ENCODE data around the gene HOXD13. TPM values are rescaled to one million over a fixed set of nuclear protein-coding genes. Genes with fewer than 3 reads are reported as not detected.

The HOXD13 gene
- total and polyA plus RNA-seq, 7 experiments from 2014 or later: not detected

- Mint-ChIP-seq H3K4me3 (peak overlapping the region in 4 of 10 donors; percentile 17 to 67 (median 38)), H3K9me3 (peaks cover 0 to 12% (median 1%) of the 10 kb centered on the region in 11 donors), H3K36me3 (peaks cover 0 to 5% (median 0%) of the 10 kb centered on the region in 5 donors), H3K27me3 (peaks cover 71 to 80% (median 76%) of the 10 kb centered on the region in 5 donors), H3K4me1 (peaks cover 17 to 51% (median 41%) of the 10 kb centered on the region in 7 donors), H3K27ac (peak overlapping the region in 3 of 9 donors; percentile 8 to 63 (median 62))
- ChIA-PET POLR2A (interaction anchor here (0.5 to 0.9 kb wide), 3 partner anchors 24 to 1594 kb away, joined by 3 read pairs; no protein-coding TSS in a partner anchor), CTCF (interaction anchor here (0.6 to 5.6 kb wide), 16 partner anchors 12 to 1035 kb away, joined by 3 to 65 read pairs (median 4); no protein-coding TSS in a partner anchor)
- Histone ChIP-seq H3K9me3 (ENCODE audit: control insufficient read depth in 2 of 3, low read length in 3 of 3) (no peaks in the 10 kb centered on the region), H3K27ac (ENCODE audit: low read depth, low read length) (no peak overlapping the region), H3K4me1 (ENCODE audit: control insufficient read depth in 2 of 2, insufficient read depth in 2 of 2, low read length in 2 of 2) (peaks cover 3 to 20% of the 10 kb centered on the region in 2 donors), H3K27me3 (ENCODE audit: control insufficient read depth in 2 of 2, insufficient read depth in 2 of 2, low read length in 2 of 2) (peaks cover 33 to 74% of the 10 kb centered on the region in 2 donors), H3K4me3 (ENCODE audit: low read length) (no peak overlapping the region), H3K36me3 (ENCODE audit: control insufficient read depth in 2 of 3, insufficient read depth in 3 of 3, low read length in 3 of 3) (no peaks in the 10 kb centered on the region)
- DNase-seq (peak in 8 of 9 donors; percentile 26 to 68 (median 54)), ATAC-seq (peak; percentile 51)
- intact Hi-C loops (cut with micrococcal nuclease): loop anchor here (1.0 to 10.0 kb wide), 14 partner anchors 125 to 1792 kb away; partner anchors contain the start of genes LNPK (in 1 of the 2) and SP9 (in 1 of the 2)
Measured at GRCh38 chr2:176126929-176127773, 34.6 kb downstream of the HOXD13 start.

- Histone ChIP-seq H3K36me3 (ENCODE audit: control insufficient read depth in 2 of 3, insufficient read depth in 3 of 3, low read length in 3 of 3) (no peaks in the 10 kb centered on the region), H3K4me3 (ENCODE audit: low read length) (no peak overlapping the region), H3K9me3 (ENCODE audit: control insufficient read depth in 2 of 3, low read length in 3 of 3) (no peaks in the 10 kb centered on the region), H3K4me1 (ENCODE audit: control insufficient read depth in 2 of 2, insufficient read depth in 2 of 2, low read length in 2 of 2) (peaks cover 3 to 14% of the 10 kb centered on the region in 2 donors), H3K27ac (ENCODE audit: low read depth, low read length) (no peak overlapping the region), H3K27me3 (ENCODE audit: control insufficient read depth in 2 of 2, insufficient read depth in 2 of 2, low read length in 2 of 2) (peaks cover 37 to 74% of the 10 kb centered on the region in 2 donors)
- H3K4me1 Mint-ChIP-seq: peaks cover 17 to 52% (median 42%) of the 10 kb centered on the region in 7 donors
- DNase-seq (no peak), ATAC-seq (no peak)
- peaks cover 0 to 5% (median 0%) of the 10 kb centered on the region in 5 donors for H3K36me3 Mint-ChIP-seq
- ChIA-PET POLR2A (interaction anchor here (0.5 to 0.9 kb wide), 3 partner anchors 25 to 1594 kb away, joined by 3 read pairs; no protein-coding TSS in a partner anchor), CTCF (interaction anchor here (0.6 to 5.6 kb wide), 10 partner anchors 16 to 1020 kb away, joined by 3 to 65 read pairs (median 3); no protein-coding TSS in a partner anchor)
- peaks cover 0 to 16% (median 4%) of the 10 kb centered on the region in 11 donors for H3K9me3 Mint-ChIP-seq
- peak overlapping the region in 4 of 9 donors; percentile 53 to 90 (median 70) for H3K27ac Mint-ChIP-seq
- H3K27me3 Mint-ChIP-seq: peaks cover 76 to 82% (median 81%) of the 10 kb centered on the region in 5 donors
- intact Hi-C loops (cut with micrococcal nuclease): loop anchor here (1.0 to 10.0 kb wide), 15 partner anchors 43 to 1793 kb away; partner anchors contain the start of genes LNPK (in 1 of the 2) and SP9 (in 1 of the 2)
- H3K4me3 Mint-ChIP-seq: peak overlapping the region in 2 of 10 donors; percentile 11 to 67
Measured at GRCh38 chr2:176127774-176128072, 35.2 kb downstream of the HOXD13 start.

GRCh38 chr2:176128172-176128981 lies 35.9 kb downstream of the HOXD13 start:
- ChIA-PET POLR2A (interaction anchor here (0.9 kb wide), 2 partner anchors 26 to 328 kb away, joined by 3 read pairs; no protein-coding TSS in a partner anchor), CTCF (interaction anchor here (0.6 to 5.6 kb wide), 9 partner anchors 15 to 1019 kb away, joined by 3 to 65 read pairs (median 3); no protein-coding TSS in a partner anchor)
- Histone ChIP-seq H3K9me3 (ENCODE audit: control insufficient read depth in 2 of 3, low read length in 3 of 3) (no peaks in the 10 kb centered on the region), H3K4me3 (ENCODE audit: low read length) (no peak overlapping the region), H3K27ac (ENCODE audit: low read depth, low read length) (no peak overlapping the region), H3K27me3 (ENCODE audit: control insufficient read depth in 2 of 2, insufficient read depth in 2 of 2, low read length in 2 of 2) (peaks cover 39 to 78% of the 10 kb centered on the region in 2 donors), H3K4me1 (ENCODE audit: control insufficient read depth in 2 of 2, insufficient read depth in 2 of 2, low read length in 2 of 2) (peaks cover 3 to 9% of the 10 kb centered on the region in 2 donors), H3K36me3 (ENCODE audit: control insufficient read depth in 2 of 3, insufficient read depth in 3 of 3, low read length in 3 of 3) (no peaks in the 10 kb centered on the region)
- Mint-ChIP-seq H3K4me1 (peaks cover 17 to 51% (median 41%) of the 10 kb centered on the region in 7 donors), H3K27me3 (peaks cover 80 to 87% (median 86%) of the 10 kb centered on the region in 5 donors), H3K27ac (peak overlapping the region in 4 of 9 donors; percentile 53 to 90 (median 70)), H3K36me3 (peaks cover 0 to 5% (median 0%) of the 10 kb centered on the region in 5 donors), H3K9me3 (peaks cover 0 to 20% (median 4%) of the 10 kb centered on the region in 11 donors), H3K4me3 (peak overlapping the region; percentile 12 to 75 (median 66))
- intact Hi-C loops (cut with micrococcal nuclease): loop anchor here (2.0 to 10.0 kb wide), 6 partner anchors 44 to 1794 kb away; partner anchors contain the start of genes LNPK (in 1 of the 2) and SP9 (in 1 of the 2)
- DNase-seq: peak in 1 of 9 donors; percentile 20
- no peak for ATAC-seq

GRCh38 chr2:176128982-176129796 lies 36.7 kb downstream of the HOXD13 start, which contains the start of gene HOXD8:
TSS of gene HOXD8 (plus strand) at chr2:176129705. CDS start at chr2:176130367, 662 bp downstream.
- Mint-ChIP-seq H3K36me3 (peaks cover 0 to 5% (median 0%) of the 10 kb centered on the region in 5 donors), H3K9me3 (peaks cover 0 to 28% (median 5%) of the 10 kb centered on the region in 11 donors), H3K27me3 (peaks cover 80 to 87% (median 86%) of the 10 kb centered on the region in 5 donors), H3K4me3 (peak within 1 kb of the TSS; percentile 42 to 82 (median 69)), H3K27ac (peak within 1 kb of the TSS in 4 of 9 donors; percentile 25 to 90 (median 70)), H3K4me1 (peaks cover 17 to 45% (median 34%) of the 10 kb centered on the region in 7 donors)
- no peak within 1 kb of the TSS for H3K27ac ChIP-seq (ENCODE audit: low read depth, low read length)
- no peak within 1 kb of the TSS for H3K4me3 ChIP-seq (ENCODE audit: low read length)
- peaks cover 39 to 74% of the 10 kb centered on the region in 2 donors for H3K27me3 ChIP-seq (ENCODE audit: control insufficient read depth in 2 of 2, insufficient read depth in 2 of 2, low read length in 2 of 2)
- no peaks in the 10 kb centered on the region for H3K9me3 ChIP-seq (ENCODE audit: control insufficient read depth in 2 of 3, low read length in 3 of 3)
- H3K4me1 ChIP-seq (ENCODE audit: control insufficient read depth in 2 of 2, insufficient read depth in 2 of 2, low read length in 2 of 2): peaks cover 3 to 6% of the 10 kb centered on the region in 2 donors
- ChIA-PET CTCF (interaction anchor here (2.8 to 5.6 kb wide), 2 partner anchors 325 to 522 kb away, joined by 27 to 65 read pairs; no protein-coding TSS in a partner anchor), POLR2A (no interaction called here)
- no peaks in the 10 kb centered on the region for H3K36me3 ChIP-seq (ENCODE audit: control insufficient read depth in 2 of 3, insufficient read depth in 3 of 3, low read length in 3 of 3)
- intact Hi-C loops (cut with micrococcal nuclease): loop anchor here (2.0 to 10.0 kb wide), 6 partner anchors 44 to 1794 kb away; partner anchors contain the start of genes LNPK (in 1 of the 2) and SP9 (in 1 of the 2)
- ATAC-seq (no peak), DNase-seq (peak in 1 of 9 donors; percentile 27)

GRCh38 chr2:176129813-176130146 lies 37.3 kb downstream of the HOXD13 start:
- Histone ChIP-seq H3K4me1 (ENCODE audit: control insufficient read depth in 2 of 2, insufficient read depth in 2 of 2, low read length in 2 of 2) (peaks cover 3 to 6% of the 10 kb centered on the region in 2 donors), H3K36me3 (ENCODE audit: control insufficient read depth in 2 of 3, insufficient read depth in 3 of 3, low read length in 3 of 3) (no peaks in the 10 kb centered on the region), H3K9me3 (ENCODE audit: control insufficient read depth in 2 of 3, low read length in 3 of 3) (no peaks in the 10 kb centered on the region), H3K27me3 (ENCODE audit: control insufficient read depth in 2 of 2, insufficient read depth in 2 of 2, low read length in 2 of 2) (peaks cover 43 to 69% of the 10 kb centered on the region in 2 donors), H3K27ac (ENCODE audit: low read depth, low read length) (no peak overlapping the region), H3K4me3 (ENCODE audit: low read length) (no peak overlapping the region)
- Mint-ChIP-seq H3K27me3 (peaks cover 80 to 87% (median 86%) of the 10 kb centered on the region in 5 donors), H3K4me3 (peak overlapping the region in 6 of 10 donors; percentile 45 to 75 (median 58)), H3K4me1 (peaks cover 17 to 45% (median 34%) of the 10 kb centered on the region in 7 donors), H3K27ac (no peak overlapping the region), H3K36me3 (peaks cover 0 to 5% (median 0%) of the 10 kb centered on the region in 5 donors), H3K9me3 (peaks cover 0 to 28% (median 5%) of the 10 kb centered on the region in 11 donors)
- ChIA-PET POLR2A (no interaction called here), CTCF (interaction anchor here (5.6 kb wide), 1 partner anchor 325 kb away, joined by 65 read pairs; no protein-coding TSS in a partner anchor)
- DNase-seq (peak in 1 of 9 donors; percentile 22), ATAC-seq (peak; percentile 12)
- intact Hi-C loops (cut with micrococcal nuclease): loop anchor here (2.0 to 10.0 kb wide), 10 partner anchors 32 to 1795 kb away; partner anchors contain the start of genes HOXD12 (in 1 of the 2), LNPK (in 1 of the 2) and SP9 (in 1 of the 2)
